ENCODE data around the gene DUSP19.

- no peak for TF ChIP-seq CTCF (IDR thresholded peaks at IDR 0.05; ENCODE audit: low read depth, low read length, poor library complexity, severe bottlenecking)
- no peak for TF ChIP-seq EZH2phosphoT487 (IDR thresholded peaks at IDR 0.05; ENCODE audit: borderline replicate concordance, low read length)
Measured at GRCh38 chr2:183093857-183094657, 15.5 kb downstream of the DUSP19 start.

Data from DOHH2 (cell line).